NCI-H2107 (cell line): Measurements from ENCODE around the gene PLEKHF1.
"Not testable (repeated sequence)": the region's sequence is repeated elsewhere in the genome, so short reads cannot be mapped to it uniquely, and the experiment has no call there.

Experiments
- DNase-seq: peaks from one replicate; lab custom pipeline; 2025; lab: John Stamatoyannopoulos, UW

PLEKHF1 gene

GRCh38 chr19:29665826-29666577 lies 741 bp downstream of the PLEKHF1 start:
- no peak for DNase-seq

- no peak for DNase-seq
Measured at GRCh38 chr19:29666578-29667386, 1.5 kb downstream of the PLEKHF1 start.

DNA sequence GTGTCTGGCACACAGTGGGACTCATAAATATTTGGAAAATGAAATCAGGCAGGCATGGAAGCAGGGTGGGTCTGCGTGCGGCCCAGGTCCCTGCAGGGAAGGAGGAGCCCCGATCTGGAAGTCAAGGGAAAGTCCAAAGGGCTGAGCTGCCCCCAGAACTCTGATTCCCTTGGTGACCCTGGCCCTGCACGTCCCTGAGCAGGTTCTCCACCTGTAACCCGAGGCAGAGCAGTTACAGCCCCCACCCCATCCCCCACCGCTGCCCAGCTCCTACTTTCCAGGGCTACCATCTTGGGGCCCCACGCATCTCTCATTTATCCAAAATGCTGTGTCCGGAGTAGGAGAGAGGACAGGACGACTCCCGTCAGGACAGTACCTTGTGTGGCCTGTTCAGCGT lies 2.1 kb downstream of the PLEKHF1 start:
- DNase-seq = no peak

GRCh38 chr19:29667901-29668341 lies 2.7 kb downstream of the PLEKHF1 start:
- DNase-seq = no peak

DNA sequence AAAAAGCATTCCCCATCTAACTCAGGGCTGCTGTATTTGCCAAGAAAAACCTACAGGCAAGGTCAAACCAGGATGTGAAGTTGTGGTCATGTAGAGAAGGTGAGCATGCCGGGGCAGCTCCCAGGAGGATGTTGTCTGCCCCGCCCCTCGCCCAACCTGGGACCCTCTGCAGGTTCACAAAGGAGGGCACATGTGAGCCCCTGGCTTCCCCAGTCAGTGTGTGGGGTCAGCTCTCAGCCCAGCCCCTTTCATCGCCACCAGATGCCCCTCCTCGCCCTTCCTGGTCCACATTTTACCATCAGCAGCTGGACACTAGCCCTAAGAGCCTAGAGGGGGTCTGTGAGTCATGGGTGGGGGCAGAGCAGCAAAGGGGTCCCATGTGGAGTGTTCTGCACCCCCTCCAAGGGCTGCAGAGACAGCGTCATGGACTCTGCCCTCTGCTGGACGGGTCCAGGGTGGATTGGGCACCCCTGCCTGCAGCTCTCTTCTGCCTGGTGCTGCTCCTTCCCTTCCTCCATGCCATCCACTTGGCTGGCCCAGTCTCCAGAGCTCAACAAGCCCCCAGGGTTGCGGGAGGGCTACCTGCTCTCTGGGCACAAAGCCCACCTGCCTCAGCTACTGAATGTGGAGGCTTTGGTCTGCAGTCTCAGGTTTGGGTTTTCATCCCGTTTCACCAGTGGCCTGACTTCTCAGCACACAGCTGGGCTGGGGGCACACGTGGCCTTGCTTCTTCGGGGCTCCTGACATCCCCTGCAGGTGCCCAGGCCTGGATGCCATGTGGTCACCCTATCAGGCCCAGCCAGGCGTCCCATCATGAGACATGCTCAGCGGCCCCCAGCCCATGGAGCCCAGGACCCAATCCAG lies 3.7 kb downstream of the PLEKHF1 start:
- DNase-seq = no peak

- DNase-seq = no peak
Measured at GRCh38 chr19:29670255-29670654, 5.0 kb downstream of the PLEKHF1 start.

GRCh38 chr19:29671026-29671392 lies 5.7 kb downstream of the PLEKHF1 start:
- DNase-seq = not testable (repeated sequence)

GRCh38 chr19:29671393-29672160 lies 6.3 kb downstream of the PLEKHF1 start:
- DNase-seq = no peak

GRCh38 chr19:29672319-29672932 lies 7.2 kb downstream of the PLEKHF1 start:
- DNase-seq = no peak

DNA sequence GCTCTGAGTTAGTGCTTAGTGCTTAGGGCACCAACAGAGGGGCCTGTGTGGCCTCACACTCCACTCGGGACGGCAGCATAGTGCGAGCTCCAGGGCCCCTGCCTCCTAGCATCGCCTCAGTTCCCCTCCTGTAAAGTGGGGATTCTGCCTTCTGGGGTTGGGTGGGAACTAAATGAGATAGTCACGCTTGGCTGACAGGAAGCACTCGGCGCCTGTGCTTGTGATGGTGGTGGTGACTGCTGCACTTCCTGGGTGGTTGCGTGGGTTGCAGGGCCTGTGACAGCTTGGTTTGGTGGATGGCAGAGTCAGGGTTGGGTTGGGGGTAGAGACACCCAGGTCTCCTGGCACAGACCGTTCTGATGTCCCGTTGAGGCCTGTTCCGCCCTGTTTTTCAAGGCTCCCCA lies 7.7 kb downstream of the PLEKHF1 start:
- no peak for DNase-seq

- no peak for DNase-seq
Measured at GRCh38 chr19:29673451-29674371, 8.4 kb downstream of the PLEKHF1 start.

- DNase-seq = no peak
Measured at GRCh38 chr19:29674374-29675119, 9.3 kb downstream of the PLEKHF1 start.

DNA sequence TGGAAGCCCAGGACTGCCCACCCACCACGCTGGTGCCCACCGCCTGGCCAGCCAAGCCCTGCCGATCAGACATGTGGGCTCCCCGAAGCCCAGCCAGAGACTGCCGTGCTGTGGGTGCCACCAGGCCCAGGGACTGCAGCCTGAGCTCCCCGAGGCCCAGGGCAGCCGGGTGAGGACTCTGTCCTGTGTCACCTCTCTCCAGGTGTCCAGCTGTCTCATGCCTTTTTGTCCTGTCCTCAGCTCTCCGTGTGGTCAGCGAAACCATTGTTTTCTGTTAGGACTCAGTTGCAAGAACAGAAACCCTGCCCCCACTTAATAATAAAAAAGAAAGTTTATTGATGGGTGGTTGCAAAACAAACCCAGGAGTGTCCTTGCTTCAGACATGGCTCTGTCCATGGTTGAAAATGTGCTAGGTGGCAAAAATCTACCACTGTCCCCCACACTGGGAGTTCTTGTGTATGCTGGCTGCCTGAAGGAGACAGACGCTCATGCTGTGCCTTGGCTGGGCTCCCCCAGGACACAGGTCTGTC lies 9.9 kb downstream of the PLEKHF1 start:
- no peak for DNase-seq

DNA sequence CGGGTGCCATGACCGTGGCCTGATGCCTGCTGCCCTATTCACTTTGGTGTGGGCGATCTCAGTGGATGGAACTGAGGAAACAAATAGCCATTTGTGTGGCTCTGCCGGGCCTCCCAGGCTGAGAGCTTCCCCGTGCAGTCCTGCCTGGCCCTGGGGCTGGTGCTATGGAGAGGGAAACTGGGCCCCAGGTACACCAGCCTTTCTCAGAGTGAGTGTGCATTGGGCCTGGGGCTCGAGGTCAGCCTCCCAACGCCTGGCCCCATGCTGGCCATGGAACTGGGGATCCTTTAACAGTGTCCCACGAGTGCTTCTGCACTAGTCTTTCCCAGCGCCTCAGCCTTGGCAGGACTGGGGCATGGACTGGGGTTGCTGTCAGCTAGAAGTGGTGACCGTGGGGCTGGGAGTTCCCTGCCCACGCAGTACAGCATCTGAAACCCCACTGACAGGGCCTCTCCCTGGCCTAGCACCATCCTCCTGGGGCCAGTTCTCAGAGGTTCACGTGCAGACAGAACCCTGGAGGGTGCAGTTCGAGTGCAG lies 10.5 kb downstream of the PLEKHF1 start:
- DNase-seq = no peak

- DNase-seq = no peak
Measured at GRCh38 chr19:29676586-29676985, 11.3 kb downstream of the PLEKHF1 start.

DNA sequence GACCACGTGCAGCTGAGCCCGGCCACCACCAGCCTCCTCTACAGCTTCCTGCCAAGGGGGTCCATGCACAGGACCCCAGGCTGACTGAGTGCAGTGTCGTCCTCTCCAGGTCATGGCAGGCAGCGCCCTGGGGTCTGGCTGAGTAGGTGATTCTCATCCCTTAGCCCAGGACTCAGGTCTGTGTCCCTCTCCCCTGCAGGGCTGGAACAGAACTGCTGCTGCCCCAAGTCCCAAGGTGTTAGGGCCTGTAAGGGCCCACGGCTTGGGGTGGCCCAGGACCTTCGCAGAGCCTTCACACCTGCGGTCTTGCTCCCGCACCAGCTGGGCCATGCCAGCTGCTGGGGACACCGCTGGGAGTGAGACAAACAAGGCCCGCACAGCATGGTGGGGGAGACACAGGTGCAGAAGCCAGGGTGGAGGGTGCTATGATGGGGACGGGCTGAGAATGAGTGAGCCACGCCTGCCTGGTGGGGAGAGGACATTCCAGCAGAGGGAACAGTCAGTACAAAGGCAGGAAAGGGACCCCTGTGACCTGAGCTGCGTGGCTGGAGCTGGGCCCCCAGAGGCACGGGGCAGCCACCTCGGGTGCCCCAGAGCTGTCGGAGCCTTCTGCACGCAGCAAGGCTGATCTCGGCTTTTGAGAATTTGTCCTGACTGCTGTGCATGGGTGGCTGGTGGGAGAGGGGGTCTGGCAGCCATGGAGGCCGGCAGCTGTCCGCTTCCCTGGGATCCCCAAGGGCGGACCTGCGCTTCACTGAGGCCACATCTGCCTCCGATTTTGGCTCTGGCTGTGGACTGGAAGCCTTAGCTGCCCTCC lies 11.9 kb downstream of the PLEKHF1 start:
- DNase-seq = no peak

- DNase-seq = no peak
Measured at GRCh38 chr19:29678484-29679106, 13.3 kb downstream of the PLEKHF1 start.
